Stimulated activated CD8-positive, alpha-beta memory T cell treated with anti-CD3 and anti-CD28 coated beads, Interleukin-4, amount 100 ng/mL, for 24 hours (primary cell): ENCODE results near the gene NRN1L.
A peak's percentile ranks its signal among the peaks of the same experiment; 100 is the strongest.
"Not testable (repeated sequence)": the region's sequence is repeated elsewhere in the genome, so short reads cannot be mapped to it uniquely, and the experiment has no call there.

Experiments used
- DNase-seq: peaks from one replicate; pipeline ENCODE4 v3.0.0-alpha.2; 2020; ENCODE audit warnings: low read depth

Gene NRN1L

GRCh38 chr16:67860589-67861398, 23.9 kb upstream of the NRN1L start:
- no peak for DNase-seq

- no peak for DNase-seq
Observed at GRCh38 chr16:67861877-67862276, 22.8 kb upstream of the NRN1L start.

- DNase-seq, result no peak
Observed at GRCh38 chr16:67862623-67863583, 21.8 kb upstream of the NRN1L start.

GRCh38 chr16:67864044-67864443, 20.6 kb upstream of the NRN1L start:
- DNase-seq, result not testable (repeated sequence)

GRCh38 chr16:67864594-67864993, 20.1 kb upstream of the NRN1L start:
- DNase-seq, result no peak

GRCh38 chr16:67865318-67865717, 19.4 kb upstream of the NRN1L start:
- DNase-seq, result no peak

- no peak for DNase-seq
Observed at GRCh38 chr16:67868290-67868689, 16.4 kb upstream of the NRN1L start.

- no peak for DNase-seq
Observed at GRCh38 chr16:67869653-67870052, 15.0 kb upstream of the NRN1L start.

- DNase-seq, result no peak
Observed at GRCh38 chr16:67871256-67871655, 13.4 kb upstream of the NRN1L start.

- DNase-seq, result no peak
Observed at GRCh38 chr16:67872131-67872630, 12.5 kb upstream of the NRN1L start.

GRCh38 chr16:67872631-67873434, 11.9 kb upstream of the NRN1L start, which contains the start of gene EDC4:
Gene EDC4, plus strand, starts transcription at chr16:67873052. Its CDS starts 210 bp downstream, at chr16:67873262.
- peak; percentile 84 for DNase-seq

- no peak for DNase-seq
Observed at GRCh38 chr16:67873435-67874370, 11.0 kb upstream of the NRN1L start.

- DNase-seq, result no peak
Observed at GRCh38 chr16:67874372-67874771, 10.3 kb upstream of the NRN1L start.

- no peak for DNase-seq
Observed at GRCh38 chr16:67877064-67877463, 7.6 kb upstream of the NRN1L start.

- DNase-seq, result no peak
Observed at GRCh38 chr16:67878232-67878631, 6.5 kb upstream of the NRN1L start.

- no peak for DNase-seq
Observed at GRCh38 chr16:67878846-67879245, 5.8 kb upstream of the NRN1L start.

GRCh38 chr16:67879462-67879861, 5.2 kb upstream of the NRN1L start:
- DNase-seq, result no peak

GRCh38 chr16:67879936-67880335, 4.7 kb upstream of the NRN1L start:
- DNase-seq, result no peak

GRCh38 chr16:67880584-67880983, 4.1 kb upstream of the NRN1L start:
- no peak for DNase-seq

- DNase-seq, result no peak
Observed at GRCh38 chr16:67881621-67882161, 3.0 kb upstream of the NRN1L start.
